Motor neuron (in vitro differentiated cells): ENCODE data around the gene ZNF22. TPM values are rescaled to one million over a fixed set of nuclear protein-coding genes. Genes with fewer than 3 reads are reported as not detected.
A peak's percentile ranks its signal among the peaks of the same experiment; 100 is the strongest.

Source experiments
- ATAC-seq, 8 experiments: fragments of 200-7000 bp; cut with Tn5 transposase; replicated peaks in 6 of 8; 2 replicates each; pipeline ENCODE4 v1.8.0; 2021; ENCODE audit warnings: mild to moderate bottlenecking in 8 of 8, moderate library complexity in 8 of 8
- H3K27ac ChIP-seq, 2 donors: fragments of 250-450 bp; sonication (Bioruptor Pico); 2 replicates each; pipeline ENCODE4 v1.9.0; 2021; ENCODE audit warnings: antibody characterized with exemption in 2 of 2, mild to moderate bottlenecking in 2 of 2, moderate library complexity in 1 of 2
- H3K4me1 ChIP-seq, 2 donors: fragments of 250-450 bp; sonication (Bioruptor Pico); replicated peaks in 1 of 2; 2 replicates each; pipeline ENCODE4 v1.6.1; 2021; ENCODE audit warnings: antibody characterized with exemption in 2 of 2, mild to moderate bottlenecking in 2 of 2, moderate library complexity in 1 of 2
- H3K4me3 ChIP-seq, 5 donors: fragments of 250-450 bp; sonication (Bioruptor Pico); 2 replicates each; pipeline ENCODE4 v1.9.0; 2021; ENCODE audit warnings: antibody characterized with exemption in 5 of 5, mild to moderate bottlenecking in 5 of 5, moderate library complexity in 4 of 5
- WGBS, 10 experiments: fragments of 450-650 bp; shearing (Covaris generic); methylation state at CpG; one replicate each; pipeline ENCODE4 v1.0.0; 2022; 5-methylcytosine and 5-hydroxymethylcytosine counted together
- in situ Hi-C, 9 experiments: fragments of 400-800 bp; cut with MboI; loops; one replicate each; pipeline ENCODE4 v1.15.0; 2021; ENCODE audit warnings: low sequenced_read_pairs in 9 of 9, low pct_unique_long_range_greater_than_20kb in 2 of 9; ENCODE audit not compliant: unreplicated experiment in 9 of 9
- total RNA-seq, 8 experiments: library from RNA; unstranded; fragments of 300-600 nt; gene quantifications; 2 replicates each; pipeline versions ENCODE4 v1.2.3 to v1.2.4, GENCODE V29; 2022

Gene ZNF22
- total RNA-seq, 8 experiments from 2014 or later: 4.2 to 40.3 (median 31.7) TPM

DNA sequence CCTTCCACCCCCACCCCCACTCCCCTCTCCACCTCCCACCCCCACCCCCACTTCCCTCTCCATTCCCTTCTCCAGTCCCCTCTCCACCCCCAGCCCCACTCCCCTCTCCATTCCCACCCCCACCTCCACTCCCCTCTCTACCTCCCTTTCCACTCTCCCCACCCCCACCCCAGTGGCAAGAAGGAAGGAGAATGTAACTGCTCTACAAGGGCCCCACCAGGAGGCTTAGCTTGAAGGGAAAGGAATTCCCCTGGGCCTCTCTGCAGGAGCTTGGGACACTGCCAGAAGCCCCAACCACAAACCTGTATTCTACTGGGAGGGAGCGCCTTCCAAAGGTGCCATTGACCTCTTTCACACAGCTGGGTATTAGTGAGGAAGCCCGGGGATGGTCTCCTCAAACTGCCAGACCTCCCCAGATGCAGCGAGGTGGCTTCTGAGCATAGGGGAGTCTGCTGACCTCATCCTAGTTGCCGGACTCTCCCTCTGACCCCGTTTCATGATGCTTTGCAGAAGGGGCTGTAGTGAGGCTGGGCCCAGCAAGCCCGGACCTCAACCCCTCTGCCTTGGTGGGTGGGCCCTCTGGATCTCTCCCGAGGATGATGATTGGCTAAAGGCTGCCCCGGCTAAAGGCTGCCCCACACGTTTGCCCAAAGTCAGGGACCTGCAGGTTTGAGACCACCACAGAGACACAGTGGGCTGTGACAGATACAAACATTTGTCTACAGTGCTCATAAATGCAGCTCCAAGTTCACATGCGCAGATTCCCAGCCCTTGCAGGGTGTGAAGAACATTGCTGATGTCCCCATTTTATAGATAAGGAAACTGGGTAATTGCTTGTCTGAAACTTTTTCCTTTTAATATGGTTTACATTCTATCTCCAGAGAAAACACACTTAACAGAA lies 25.0 kb upstream of the ZNF22 start:
- peak overlapping the region in 2 of 5 donors; percentile 6 to 58 for H3K4me3 ChIP-seq
- H3K4me1 ChIP-seq: peaks cover 70 to 73% of the 10 kb centered on the region in 2 donors
- in situ Hi-C loops: no loop called here
- 40 to 100% (median 80%) methylated on average over 1 to 4 of the region's 10 CpGs; no CpG with 5 or more reads in 3 of the 10 experiments for WGBS, 10 experiments
- peak in 5 of 8 experiments; percentile 8 to 41 (median 35) for ATAC-seq
- H3K27ac ChIP-seq: peak overlapping the region in 1 of 2 donors; percentile 68

DNA sequence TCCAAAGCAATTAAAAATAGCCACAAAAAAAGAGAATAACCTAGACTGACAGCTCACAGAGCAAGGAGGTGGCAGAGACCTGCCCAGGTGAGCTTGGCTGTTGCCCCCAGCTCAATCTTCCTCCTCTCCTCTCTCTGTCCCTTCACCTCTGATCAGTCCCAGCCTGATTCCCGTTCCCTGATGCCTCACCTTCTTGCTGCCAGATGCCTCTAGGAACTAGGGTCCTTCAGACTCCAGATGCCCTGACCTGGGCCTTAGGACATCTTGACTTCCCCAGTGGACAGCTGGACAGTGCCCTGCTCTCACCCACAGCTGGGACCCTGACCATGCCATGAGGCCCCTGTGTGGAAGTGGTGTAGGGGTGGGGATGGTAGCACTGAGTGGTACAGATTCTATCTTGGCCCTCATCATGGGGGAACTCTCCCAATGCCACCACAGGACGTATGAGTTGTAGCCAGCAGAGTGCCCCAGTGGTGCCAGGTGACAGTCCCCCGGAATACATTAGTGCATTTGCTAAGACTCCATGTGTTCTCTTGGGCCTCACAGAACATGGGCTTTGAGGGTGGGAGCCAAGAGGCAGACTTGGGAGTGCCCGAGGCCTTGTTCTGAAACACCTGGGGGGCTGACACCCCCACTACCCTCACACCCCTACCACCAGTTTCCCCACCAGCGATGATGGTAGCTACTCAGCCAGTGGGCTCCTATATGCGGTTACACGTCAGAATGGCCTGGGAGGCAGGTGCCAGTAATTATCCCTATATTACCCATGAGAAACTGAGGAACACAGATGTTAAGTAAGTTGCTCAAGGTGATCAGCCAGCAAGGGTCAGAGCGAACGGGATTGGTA lies 24.1 kb upstream of the ZNF22 start:
- WGBS, 10 experiments: 73 to 92% (median 82%) methylated on average over 2 to 7 of the region's 9 CpGs; no CpG with 5 or more reads in 6 of the 10 experiments
- peaks cover 79 to 81% of the 10 kb centered on the region in 2 donors for H3K4me1 ChIP-seq

DNA sequence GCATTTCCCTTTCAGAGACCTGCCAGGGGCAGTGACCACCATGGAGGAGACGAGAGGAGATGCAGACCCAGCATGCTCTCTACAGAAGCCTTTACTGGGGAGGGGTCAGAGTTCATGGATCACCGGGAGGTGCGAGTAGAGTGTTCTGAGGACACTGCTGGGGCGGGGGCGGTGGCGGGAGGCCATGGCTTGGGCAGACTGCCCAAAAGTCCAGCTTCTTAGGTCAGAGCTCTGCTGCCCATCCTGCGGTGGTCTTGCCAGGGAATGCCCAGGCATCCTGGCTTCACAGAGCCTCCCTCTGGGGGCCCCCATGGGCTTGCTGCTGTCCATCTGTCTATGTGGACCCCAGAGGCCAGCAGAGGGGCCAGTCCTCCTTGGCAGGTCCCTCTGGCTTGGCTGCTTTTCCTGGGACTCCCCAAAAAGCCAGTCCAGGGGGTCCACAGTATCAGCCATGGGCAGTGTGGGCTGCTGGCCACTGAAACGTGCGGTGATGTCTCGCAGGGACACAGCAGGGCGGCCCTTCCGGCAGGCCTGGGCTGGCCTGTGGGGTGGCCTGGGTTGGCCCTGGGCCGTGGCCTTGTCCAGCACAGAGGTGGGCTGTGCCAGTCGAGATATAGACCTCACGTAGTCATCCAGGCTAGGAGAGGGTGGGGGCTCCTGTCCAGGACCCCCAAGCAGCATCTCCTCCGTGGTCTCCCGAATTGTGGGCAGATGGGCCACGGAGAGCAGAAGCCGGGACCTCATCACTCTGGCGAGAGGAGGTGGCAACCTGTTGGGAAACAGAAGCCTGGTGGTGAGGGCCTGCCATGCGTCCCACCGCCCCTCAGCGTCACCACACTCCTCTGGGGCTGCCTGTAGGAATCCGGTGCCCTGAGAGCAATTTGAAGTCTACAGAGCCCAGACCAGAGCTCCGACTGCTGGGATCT lies 23.2 kb upstream of the ZNF22 start:
- H3K4me1 ChIP-seq: peaks cover 80 to 83% of the 10 kb centered on the region in 2 donors
- 10 to 100% (median 92%) methylated on average over 1 to 4 of the region's 25 CpGs; no CpG with 5 or more reads in 7 of the 10 experiments for WGBS, 10 experiments

More for the DNA sequence above, 24.1 kb upstream of the ZNF22 start:
- in situ Hi-C loops: no loop called here
- no peak for ATAC-seq
- Histone ChIP-seq H3K27ac (no peak overlapping the region), H3K4me3 (peak overlapping the region in 2 of 5 donors; percentile 10 to 58)

DNA sequence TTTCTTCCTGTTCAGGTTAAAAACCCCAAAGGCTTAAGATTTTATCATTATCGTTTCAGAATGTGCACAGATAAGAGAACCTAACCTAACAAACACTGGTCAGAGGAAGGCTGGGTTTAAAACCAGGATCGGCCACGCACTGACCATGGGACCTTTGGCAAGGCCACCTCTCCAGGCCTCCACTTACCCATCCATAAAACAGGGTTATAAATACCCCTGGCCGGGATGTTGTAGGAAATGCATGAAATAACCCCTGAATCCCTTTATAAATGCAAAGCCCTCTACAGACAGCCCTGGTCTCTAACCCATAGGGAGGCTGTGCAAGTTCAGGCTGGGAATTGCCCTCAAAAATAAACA lies 22.5 kb upstream of the ZNF22 start:
- in situ Hi-C loops: no loop called here
- ATAC-seq: no peak
- 17 to 67% (median 36%) methylated on average over 1 to 3 of the region's 4 CpGs; no CpG with 5 or more reads in 6 of the 10 experiments for WGBS, 10 experiments
- Histone ChIP-seq H3K27ac (peak overlapping the region; percentile 77 to 81), H3K4me3 (peak overlapping the region; percentile 26 to 58 (median 35)), H3K4me1 (peaks cover 79% of the 10 kb centered on the region in 2 donors)

More for the DNA sequence above, 23.2 kb upstream of the ZNF22 start:
- Histone ChIP-seq H3K4me3 (peak overlapping the region; percentile 26 to 58 (median 35)), H3K27ac (peak overlapping the region in 1 of 2 donors; percentile 81)
- peak in 1 of 8 experiments; percentile 3 for ATAC-seq
- in situ Hi-C loops: no loop called here

DNA sequence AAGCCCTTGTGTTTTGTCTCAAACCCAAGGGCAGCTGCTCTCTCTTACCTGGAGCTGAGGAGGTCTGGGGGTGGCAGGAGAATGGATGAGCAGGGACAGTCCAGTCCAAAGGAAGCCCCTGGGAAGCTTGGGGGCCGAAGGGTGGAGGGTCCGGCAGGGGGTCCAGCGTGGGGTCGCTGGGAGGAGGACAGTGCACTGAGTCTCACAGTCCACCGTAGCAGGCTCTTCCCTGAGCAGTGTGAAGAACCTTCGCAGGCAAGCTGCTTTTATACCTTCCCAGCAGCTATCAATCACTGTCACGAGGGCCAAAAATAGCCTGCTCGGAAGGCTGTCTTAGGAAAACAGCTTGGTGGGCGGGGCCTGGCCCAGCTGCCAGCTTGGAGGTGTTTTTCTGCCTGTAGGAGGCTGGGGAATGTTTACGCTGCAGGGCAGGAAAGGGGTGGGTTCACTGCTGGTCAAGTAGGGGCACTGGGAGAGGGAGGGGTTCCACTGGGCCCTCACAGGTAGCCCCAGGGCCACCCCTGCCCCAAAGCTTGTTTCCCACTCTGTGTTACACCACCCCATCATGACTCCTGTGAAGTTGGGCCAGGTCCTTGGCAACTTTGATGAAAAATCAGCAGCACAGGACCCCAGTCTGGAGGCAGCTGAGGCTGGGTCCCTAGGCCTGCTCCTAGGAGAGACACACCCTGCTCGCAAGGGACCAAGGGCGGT lies 22.0 kb upstream of the ZNF22 start, which contains the start of gene DEPP1:
Gene DEPP1 (minus strand): TSS at position 240 of the 711 bp plus-strand sequence. CDS start 779 bp downstream, outside the sequence.
- 0 to 63% methylated on average over 2 to 3 of the region's 12 CpGs; no CpG with 5 or more reads in 8 of the 10 experiments for WGBS, 10 experiments
- Histone ChIP-seq H3K27ac (peak within 1 kb of the TSS; percentile 77 to 81), H3K4me3 (peak within 1 kb of the TSS; percentile 26 to 58 (median 35)), H3K4me1 (peaks cover 74% of the 10 kb centered on the region in 2 donors)
- ATAC-seq: peak; percentile 53 to 77 (median 66)
- in situ Hi-C loops: no loop called here

DNA sequence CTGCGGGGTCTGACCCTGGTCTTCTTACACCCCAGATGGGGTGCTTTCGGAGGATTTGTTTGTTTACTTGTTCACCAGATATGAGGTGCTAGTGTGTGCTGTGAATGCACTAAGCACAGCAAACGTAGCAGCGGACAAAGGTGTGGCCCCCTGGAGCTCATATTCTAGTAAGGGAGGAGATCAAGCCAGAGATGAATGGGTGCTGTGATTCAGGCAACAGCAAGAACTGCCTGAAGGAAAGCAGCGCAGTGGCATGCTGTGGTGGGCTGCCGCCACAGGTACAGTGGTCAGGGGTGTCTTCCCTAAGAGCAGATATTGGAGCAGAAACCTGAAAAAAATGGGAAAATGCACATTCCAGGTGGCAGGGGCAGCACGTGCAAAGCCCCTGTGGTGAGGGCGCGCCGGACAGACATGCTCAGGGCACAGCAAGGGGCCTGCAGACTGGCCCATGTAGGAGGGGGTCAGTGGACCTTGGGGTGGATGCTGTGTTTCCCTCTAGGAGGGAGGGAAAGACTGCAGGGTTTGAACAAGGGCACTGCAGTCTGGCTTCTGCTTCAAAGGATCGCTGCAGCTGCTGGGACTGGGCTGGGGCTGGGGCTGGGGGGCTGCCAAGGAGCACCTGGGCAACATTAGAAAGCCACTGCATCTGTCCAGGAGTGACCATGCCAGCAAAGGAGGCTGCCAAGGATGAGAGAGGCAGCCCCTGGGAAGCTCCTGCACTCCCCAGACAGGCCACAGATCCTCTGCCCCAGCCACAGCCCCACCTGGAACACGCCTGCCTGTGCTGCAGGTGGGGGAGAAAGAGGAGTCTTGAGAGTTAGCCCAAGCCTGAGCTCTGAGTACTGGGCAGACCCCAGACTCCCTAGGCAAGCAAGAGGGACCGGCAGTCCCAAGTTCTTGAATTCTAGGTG lies 21.2 kb upstream of the ZNF22 start:
- peaks cover 66 to 69% of the 10 kb centered on the region in 2 donors for H3K4me1 ChIP-seq
- WGBS, 10 experiments: 60 to 100% (median 82%) methylated on average over 1 to 7 of the region's 13 CpGs; no CpG with 5 or more reads in 3 of the 10 experiments
- H3K4me3 ChIP-seq: no peak overlapping the region
- ATAC-seq: peak in 2 of 8 experiments; percentile 1 to 4
- H3K27ac ChIP-seq: peak overlapping the region; percentile 67 to 81
- in situ Hi-C loops: no loop called here

DNA sequence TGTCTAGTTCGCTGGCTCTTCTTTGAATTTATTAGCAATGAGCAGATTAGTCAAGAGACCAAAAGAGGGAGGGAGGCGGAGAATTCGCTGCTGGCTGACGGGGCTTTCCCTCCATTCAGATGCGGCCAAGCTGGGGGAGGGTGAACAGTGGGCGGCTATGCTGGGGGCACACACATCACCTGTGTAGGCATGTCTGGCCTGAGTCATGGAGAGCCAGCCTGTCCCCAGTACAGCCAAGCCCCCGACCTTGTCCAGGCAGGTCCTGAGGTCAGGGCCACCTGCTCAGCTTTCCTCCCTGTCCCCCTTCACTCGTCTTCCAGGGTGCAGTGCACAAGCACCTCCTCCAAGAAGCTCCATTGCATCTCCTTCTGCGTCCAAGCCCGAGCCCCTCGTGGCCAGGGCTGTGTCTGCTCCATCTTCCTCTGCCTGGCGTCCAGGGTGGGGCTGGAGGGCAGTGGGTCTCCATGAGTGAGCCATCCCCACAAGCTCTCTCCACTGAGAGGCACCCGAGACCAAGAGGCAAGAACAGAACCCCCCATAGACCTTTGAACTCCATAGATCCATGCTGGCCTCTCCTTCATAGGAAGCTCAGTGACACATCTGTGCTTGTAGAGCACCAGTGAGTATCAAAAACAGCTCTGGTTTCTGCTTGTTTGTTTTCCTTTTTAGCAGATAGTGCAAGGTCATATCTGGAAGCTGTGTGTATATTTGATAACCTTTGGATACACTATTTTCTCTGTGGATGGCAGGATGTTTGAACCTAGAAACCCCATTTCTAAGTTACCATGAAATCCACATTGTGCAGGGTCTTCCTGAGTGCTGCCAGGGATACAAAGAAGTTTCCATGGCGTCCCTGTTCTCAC lies 20.2 kb upstream of the ZNF22 start:
- in situ Hi-C loops: no loop called here
- Histone ChIP-seq H3K4me3 (no peak overlapping the region), H3K27ac (peak overlapping the region in 1 of 2 donors; percentile 22), H3K4me1 (peaks cover 67 to 73% of the 10 kb centered on the region in 2 donors)
- no peak for ATAC-seq
- WGBS, 10 experiments: 18 to 92% (median 59%) methylated on average over 1 to 12 of the region's 14 CpGs; no CpG with 5 or more reads in 2 of the 10 experiments

DNA sequence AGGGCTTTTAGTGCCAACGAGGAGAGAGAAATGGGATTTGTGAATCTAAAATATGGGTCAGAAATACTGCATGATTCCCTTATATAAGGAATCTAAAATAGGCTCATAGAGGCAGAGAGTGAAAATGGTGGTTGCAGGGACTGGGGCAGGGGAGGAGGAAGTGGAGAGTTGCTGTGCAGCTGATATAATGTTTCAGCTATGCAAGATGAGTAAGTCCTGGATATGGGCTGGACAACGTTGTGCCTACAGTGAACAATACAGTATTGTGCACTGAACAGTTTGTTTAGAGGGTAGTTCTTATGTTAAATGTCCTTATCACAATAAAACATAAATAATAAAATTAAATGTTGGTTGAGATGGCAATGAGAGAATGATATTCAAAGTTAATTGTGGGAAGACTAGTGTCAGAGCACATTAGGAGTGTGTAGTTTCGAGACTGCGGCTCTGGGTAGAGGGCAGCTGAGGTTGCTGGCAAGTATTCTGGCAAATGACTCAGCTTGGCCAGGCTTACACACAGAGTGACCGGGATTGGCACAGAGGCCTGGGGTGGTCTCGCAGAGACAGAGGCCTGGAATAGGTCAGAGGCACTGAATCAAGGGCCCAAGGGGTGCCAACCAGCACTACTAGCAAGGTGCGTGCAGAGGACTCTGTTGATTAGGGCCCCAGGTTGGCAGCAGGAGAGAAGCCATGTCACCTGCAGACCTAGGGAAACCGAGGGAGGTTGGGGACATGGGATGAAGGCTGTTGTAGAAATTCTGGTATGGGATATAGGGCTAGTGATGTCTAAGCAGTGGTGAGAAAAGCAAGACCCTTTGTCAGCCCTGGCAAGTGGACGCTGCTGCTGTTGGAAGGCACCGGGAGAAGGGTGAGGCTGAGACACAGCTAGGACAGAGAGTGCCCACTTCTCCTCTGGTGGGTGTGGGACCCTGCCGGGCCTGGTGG lies 19.3 kb upstream of the ZNF22 start:
- in situ Hi-C loops: no loop called here
- Histone ChIP-seq H3K27ac (peak overlapping the region in 1 of 2 donors; percentile 22), H3K4me3 (no peak overlapping the region), H3K4me1 (peaks cover 68 to 73% of the 10 kb centered on the region in 2 donors)
- ATAC-seq: peak in 5 of 8 experiments; percentile 16 to 54 (median 46)
- WGBS, 10 experiments: 12 to 100% (median 50%) methylated on average over 1 to 9 of the region's 11 CpGs

DNA sequence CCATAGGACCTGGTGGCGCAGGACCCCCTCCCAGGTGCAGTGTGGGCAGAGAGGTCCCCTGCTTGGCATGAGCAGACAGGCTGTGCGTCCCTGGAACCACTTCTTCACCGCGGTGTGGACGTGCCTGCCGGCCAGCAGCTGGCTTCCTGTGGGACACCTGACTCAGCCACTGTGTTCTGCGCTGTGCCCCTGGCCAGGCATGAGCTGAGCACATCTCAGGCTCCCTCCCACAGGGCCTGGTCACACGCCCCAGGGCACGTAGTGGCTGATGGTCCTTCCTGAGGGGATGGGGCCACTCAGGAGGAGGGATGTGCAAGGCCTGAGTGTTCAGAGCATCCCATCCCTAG lies 18.6 kb upstream of the ZNF22 start:
- ATAC-seq: no peak
- H3K4me3 ChIP-seq: no peak overlapping the region
- H3K4me1 ChIP-seq: peaks cover 66 to 73% of the 10 kb centered on the region in 2 donors
- no peak overlapping the region for H3K27ac ChIP-seq
- in situ Hi-C loops: no loop called here
- 70 to 100% (median 98%) methylated on average over 1 to 5 of the region's 9 CpGs; no CpG with 5 or more reads in 6 of the 10 experiments for WGBS, 10 experiments
